K562 (cell line): ENCODE measurements around the gene C1orf50.

Source experiments
- RAD21 ChIP-seq, 2 experiments: fragments of 250-450 bp in 1 of 2; fragments of 450-650 bp in 1 of 2; sonication (Bioruptor Pico) in 1 of 2; formaldehyde crosslinking in 1 of 2; IDR thresholded peaks in 1 of 2; conservative IDR thresholded peaks in 1 of 2; 2 replicates each; pipeline versions ENCODE4 v1.4.0 to v1.8.0; 2020 to 2022; ENCODE audit warnings: mild to moderate bottlenecking in 2 of 2, moderate library complexity in 1 of 2
- SETDB1 ChIP-seq: IDR thresholded peaks from one replicate; pipeline ENCODE4 v1.6.1; 2012; ENCODE audit warnings: low read length, control low read depth, inconsistent platforms
- SMAD3 ChIP-seq: fragments of 450-650 bp; formaldehyde crosslinking; conservative IDR thresholded peaks from 2 replicates; pipeline ENCODE4 v1.4.0; 2020; ENCODE audit warnings: mild to moderate bottlenecking

DNA sequence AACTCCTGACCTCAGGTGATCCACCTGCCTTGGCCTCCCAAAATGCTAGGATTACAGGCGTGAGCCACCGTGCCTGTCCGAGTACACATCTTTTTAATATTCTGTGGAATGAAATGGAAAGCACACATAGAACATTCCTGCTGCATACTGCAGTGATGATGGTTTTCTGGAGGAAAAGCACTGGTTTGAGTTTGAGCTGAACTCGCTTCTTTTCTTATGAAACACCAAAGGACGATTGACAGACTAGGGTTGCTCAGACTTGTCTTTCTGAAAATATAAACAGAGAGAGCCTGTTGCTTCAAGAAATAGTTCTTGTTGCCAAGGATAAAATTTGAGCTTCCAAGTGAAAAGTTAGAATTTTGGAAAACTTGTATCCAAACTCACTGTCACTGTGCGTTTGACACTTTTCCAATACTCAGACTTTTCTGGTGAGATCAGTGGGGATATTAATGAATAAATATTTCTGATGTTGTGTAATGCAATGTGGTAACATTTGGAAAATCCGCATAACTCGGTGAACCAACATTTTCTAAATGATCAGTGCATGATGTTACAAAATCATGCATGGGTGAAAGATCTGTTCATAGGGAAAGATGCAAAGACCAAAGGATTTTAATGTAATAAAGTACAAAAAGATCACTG, 34.9 kb downstream of the C1orf50 start:
- TF ChIP-seq SETDB1, result no peak
- no peak for TF ChIP-seq SMAD3 (CRISPR knock-in tag)
- TF ChIP-seq RAD21 (CRISPR knock-in tag; conservative IDR thresholded peaks at IDR 0.05 in 1 of 2, IDR thresholded peaks at IDR 0.05 in 1 of 2), result no peak
